OCI-LY1 (cell line): ENCODE data around the gene RPL38.

ENCODE experiments used
- H2AFZ ChIP-seq: fragments of 200-600 bp; sonication (generic), shearing (Covaris generic); 2 replicates; pipeline ENCODE4 v1.6.0; 2014; ENCODE audit warnings: antibody characterized with exemption, mild to moderate bottlenecking, low read length
- H3F3A ChIP-seq: fragments of 200-600 bp; sonication (generic), shearing (Covaris generic); 2 replicates; pipeline ENCODE4 v1.6.0; 2014; ENCODE audit warnings: mild to moderate bottlenecking, antibody characterized with exemption, low read length, moderate library complexity; ENCODE audit not compliant: insufficient read depth
- H3K27ac ChIP-seq: fragments of 200-600 bp; sonication (generic); 2 replicates; pipeline ENCODE4 v1.5.1; 2014; ENCODE audit warnings: low read length, mixed run types, mild to moderate bottlenecking, low read depth; ENCODE audit not compliant: poor library complexity, severe bottlenecking
- H3K27me3 ChIP-seq: fragments of 200-600 bp; sonication (generic); 2 replicates; pipeline ENCODE4 v1.6.0; 2014; ENCODE audit warnings: antibody characterized with exemption, mild to moderate bottlenecking, low read length, moderate library complexity; ENCODE audit not compliant: insufficient read depth
- H3K36me3 ChIP-seq: fragments of 200-600 bp; sonication (generic); 2 replicates; pipeline ENCODE4 v1.6.1; 2014; ENCODE audit warnings: mild to moderate bottlenecking, antibody characterized with exemption, low read length, moderate library complexity, mixed read lengths; ENCODE audit not compliant: insufficient read depth
- H3K4me1 ChIP-seq: fragments of 200-600 bp; sonication (generic); 2 replicates; pipeline ENCODE4 v1.5.1; 2014; ENCODE audit warnings: mild to moderate bottlenecking, low read length, moderate library complexity; ENCODE audit not compliant: insufficient read depth, severe bottlenecking
- H3K4me2 ChIP-seq: fragments of 200-600 bp; sonication (generic), shearing (Covaris generic); 2 replicates; pipeline ENCODE4 v1.6.1; 2014; ENCODE audit warnings: low read length
- H3K4me3 ChIP-seq: fragments of 200-600 bp; sonication (generic); 2 replicates; pipeline ENCODE4 v1.5.1; 2014; ENCODE audit warnings: low read length, low read depth, mild to moderate bottlenecking, mixed read lengths; ENCODE audit not compliant: poor library complexity, severe bottlenecking
- H3K79me2 ChIP-seq: fragments of 200-600 bp; shearing (Covaris generic); 2 replicates; pipeline ENCODE4 v1.6.1; 2016; ENCODE audit warnings: mixed run types, low read length, mixed read lengths; ENCODE audit not compliant: insufficient read depth
- H3K9ac ChIP-seq: fragments of 200-600 bp; sonication (generic), shearing (Covaris generic); 2 replicates; pipeline ENCODE4 v1.6.1; 2014; ENCODE audit warnings: mild to moderate bottlenecking, low read length, mixed read lengths
- H3K9me2 ChIP-seq: fragments of 200-600 bp; sonication (generic), shearing (Covaris generic); 2 replicates; pipeline ENCODE4 v1.6.1; 2014; ENCODE audit warnings: low read depth, mild to moderate bottlenecking, low read length, mixed read lengths
- H3K9me3 ChIP-seq: fragments of 200-600 bp; shearing (Covaris generic); 2 replicates; pipeline ENCODE4 v1.6.1; 2014; ENCODE audit warnings: low read length, mixed read lengths
- H4K20me1 ChIP-seq: fragments of 200-600 bp; sonication (generic), shearing (Covaris generic); 2 replicates; pipeline ENCODE4 v1.6.0; 2016; ENCODE audit warnings: mild to moderate bottlenecking, low read length; ENCODE audit not compliant: insufficient read depth
- EZH2 ChIP-seq: fragments of 200-600 bp; sonication (generic), shearing (Covaris generic); IDR thresholded peaks from 2 replicates; pipeline ENCODE4 v1.8.0; 2017; ENCODE audit warnings: borderline replicate concordance, mixed run types, mild to moderate bottlenecking, antibody characterized with exemption, low read length, moderate library complexity, mixed read lengths
- TF ChIP-seq, protein P1 (sequence below): fragments of 200-600 bp; sonication (generic), shearing (Covaris generic); IDR thresholded peaks from 2 replicates; pipeline ENCODE4 v1.5.1; 2017; ENCODE audit warnings: mild to moderate bottlenecking, antibody characterized with exemption, low read length, moderate library complexity, mixed read lengths

RPL38 gene

DNA sequence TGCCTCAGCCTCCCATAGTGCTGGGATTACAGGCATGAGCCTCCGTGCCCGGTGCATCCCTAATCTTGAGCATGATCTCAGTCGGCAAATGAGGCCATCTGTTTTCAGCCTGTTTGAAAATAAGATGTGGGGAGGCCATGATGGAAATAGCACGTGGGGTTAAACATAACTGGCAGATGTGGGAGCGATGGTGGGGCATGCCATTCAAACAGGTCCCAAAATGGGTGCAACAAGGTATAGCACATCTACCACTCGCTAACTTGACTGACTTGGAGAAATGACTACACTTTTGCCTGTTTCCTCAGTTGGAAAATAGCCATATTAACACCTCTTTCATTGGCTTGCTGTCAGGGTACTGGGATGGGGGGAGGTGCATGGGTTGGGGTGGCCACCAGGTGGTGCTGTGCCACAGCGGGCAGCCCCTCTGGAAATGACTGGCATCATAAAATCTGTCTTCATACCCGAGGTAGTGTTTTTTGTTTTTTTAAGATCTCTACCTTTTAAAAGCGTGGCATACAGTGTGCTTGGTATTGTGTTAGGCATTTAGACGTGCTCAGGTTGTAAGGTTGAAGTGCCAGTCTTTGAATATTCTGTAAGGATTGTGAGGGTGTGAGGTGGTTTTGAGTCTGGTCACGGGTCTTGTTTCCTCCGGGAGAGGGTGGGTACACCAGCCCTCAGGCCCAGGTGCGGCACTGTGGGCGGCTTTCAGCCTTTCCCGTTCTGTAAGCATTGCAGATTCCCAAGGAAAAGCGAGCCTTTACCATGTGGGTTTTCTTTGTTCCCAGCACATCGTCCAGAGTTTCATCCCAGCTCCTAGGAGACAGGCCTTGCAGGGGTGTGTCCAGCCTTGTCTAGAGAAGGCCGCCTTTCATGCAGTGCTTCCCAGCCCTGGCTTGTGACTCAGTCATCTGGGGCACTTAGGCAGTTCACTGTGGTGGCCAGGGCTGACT is 7.0 kb downstream of the RPL38 start:
- no peaks in the 10 kb centered on the region for H3K9me3 ChIP-seq
- no peaks in the 10 kb centered on the region; the same call in none of the 2 replicates for H3F3A ChIP-seq
- H3K79me2 ChIP-seq, result no peaks in the 10 kb centered on the region; the same call in 1 of the 2 replicates
- TF ChIP-seq, protein P1, sequence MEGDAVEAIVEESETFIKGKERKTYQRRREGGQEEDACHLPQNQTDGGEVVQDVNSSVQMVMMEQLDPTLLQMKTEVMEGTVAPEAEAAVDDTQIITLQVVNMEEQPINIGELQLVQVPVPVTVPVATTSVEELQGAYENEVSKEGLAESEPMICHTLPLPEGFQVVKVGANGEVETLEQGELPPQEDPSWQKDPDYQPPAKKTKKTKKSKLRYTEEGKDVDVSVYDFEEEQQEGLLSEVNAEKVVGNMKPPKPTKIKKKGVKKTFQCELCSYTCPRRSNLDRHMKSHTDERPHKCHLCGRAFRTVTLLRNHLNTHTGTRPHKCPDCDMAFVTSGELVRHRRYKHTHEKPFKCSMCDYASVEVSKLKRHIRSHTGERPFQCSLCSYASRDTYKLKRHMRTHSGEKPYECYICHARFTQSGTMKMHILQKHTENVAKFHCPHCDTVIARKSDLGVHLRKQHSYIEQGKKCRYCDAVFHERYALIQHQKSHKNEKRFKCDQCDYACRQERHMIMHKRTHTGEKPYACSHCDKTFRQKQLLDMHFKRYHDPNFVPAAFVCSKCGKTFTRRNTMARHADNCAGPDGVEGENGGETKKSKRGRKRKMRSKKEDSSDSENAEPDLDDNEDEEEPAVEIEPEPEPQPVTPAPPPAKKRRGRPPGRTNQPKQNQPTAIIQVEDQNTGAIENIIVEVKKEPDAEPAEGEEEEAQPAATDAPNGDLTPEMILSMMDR, result peak; percentile 98
- TF ChIP-seq EZH2, result no peak
- peaks cover 19% of the 10 kb centered on the region for H3K4me1 ChIP-seq
- no peaks in the 10 kb centered on the region for H3K9me2 ChIP-seq
- no peak overlapping the region for H3K27ac ChIP-seq
- no peak overlapping the region for H3K4me3 ChIP-seq
- H3K27me3 ChIP-seq, result no peaks in the 10 kb centered on the region
- H3K36me3 ChIP-seq, result peaks cover 64% of the 10 kb centered on the region
- no peak overlapping the region for H2AFZ ChIP-seq
- no peaks in the 10 kb centered on the region for H4K20me1 ChIP-seq
- no peak overlapping the region for H3K4me2 ChIP-seq
- H3K9ac ChIP-seq, result no peak overlapping the region

DNA sequence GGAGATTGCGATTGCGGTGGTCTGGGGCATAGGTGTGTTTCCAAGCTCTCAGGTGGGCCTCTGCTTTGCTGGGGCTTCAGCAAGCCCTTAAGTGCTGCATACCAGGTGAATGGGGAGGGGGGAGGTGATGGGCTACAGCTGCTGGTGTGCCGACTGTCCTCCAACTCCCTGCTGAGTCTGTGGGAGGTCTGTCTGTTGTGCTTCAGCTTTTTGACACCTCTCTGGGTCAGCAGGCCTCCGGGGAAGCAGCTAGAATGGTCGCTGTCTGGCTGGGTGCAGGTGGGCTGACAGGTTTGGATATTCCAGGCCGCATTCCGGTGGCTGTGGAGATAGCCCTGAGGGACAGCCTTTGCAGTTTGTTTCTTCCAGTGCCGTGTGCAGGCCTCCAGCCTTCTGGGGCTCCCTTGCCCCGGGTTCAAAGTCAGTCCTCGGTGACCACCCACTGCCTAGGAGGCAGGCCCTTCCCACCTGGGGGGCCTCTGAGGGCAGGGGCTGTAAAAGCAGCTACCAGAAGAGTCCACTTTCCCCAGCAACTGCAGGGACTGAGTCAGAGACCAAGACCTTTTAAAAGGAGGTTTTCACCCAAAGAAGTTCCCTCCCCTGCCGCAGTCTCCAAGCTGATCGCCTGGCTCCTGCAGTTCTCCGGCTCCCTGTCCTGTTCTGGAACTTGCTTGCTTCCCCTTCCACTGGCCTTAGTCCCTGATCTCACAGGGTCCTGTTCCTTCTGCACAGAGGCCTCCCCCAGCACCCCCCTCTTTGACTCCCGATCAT is 7.8 kb downstream of the RPL38 start:
- Histone ChIP-seq H3K4me3 (no peak overlapping the region), H3K9me2 (no peaks in the 10 kb centered on the region), H3K4me2 (no peak overlapping the region), H3K36me3 (peaks cover 56% of the 10 kb centered on the region), H3F3A (no peaks in the 10 kb centered on the region; the same call in none of the 2 replicates), H3K27ac (no peak overlapping the region), H3K27me3 (no peaks in the 10 kb centered on the region; the same call in 1 of the 2 replicates), H3K9me3 (no peaks in the 10 kb centered on the region), H3K9ac (no peak overlapping the region), H3K79me2 (no peaks in the 10 kb centered on the region), H2AFZ (no peak overlapping the region), H3K4me1 (peaks cover 13% of the 10 kb centered on the region), H4K20me1 (no peaks in the 10 kb centered on the region)
- no peak for TF ChIP-seq EZH2

DNA sequence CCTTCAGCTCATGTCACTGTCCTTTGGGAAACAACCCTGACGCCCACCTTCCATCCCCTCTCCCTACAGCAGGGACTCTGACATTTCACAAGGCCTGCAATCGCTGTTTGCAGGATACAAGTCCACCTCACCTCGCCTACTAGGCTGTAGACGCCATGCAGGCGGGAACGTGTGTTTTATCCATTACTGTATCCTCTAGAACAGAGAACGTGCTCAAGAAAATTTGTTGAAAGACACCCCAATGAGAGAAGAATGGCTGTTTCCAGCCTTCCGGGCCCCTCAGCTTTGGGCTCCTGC is 8.4 kb downstream of the RPL38 start:
- no peak overlapping the region for H2AFZ ChIP-seq
- no peaks in the 10 kb centered on the region for H3K9me2 ChIP-seq
- H3K27ac ChIP-seq, result no peak overlapping the region
- H3K9me3 ChIP-seq, result no peaks in the 10 kb centered on the region
- no peak overlapping the region for H3K4me2 ChIP-seq
- no peak overlapping the region for H3K9ac ChIP-seq
- H3K79me2 ChIP-seq, result no peaks in the 10 kb centered on the region
- peaks cover 13% of the 10 kb centered on the region for H3K4me1 ChIP-seq
- H3F3A ChIP-seq, result no peaks in the 10 kb centered on the region; the same call in none of the 2 replicates
- no peak overlapping the region for H3K4me3 ChIP-seq
- H3K27me3 ChIP-seq, result no peaks in the 10 kb centered on the region; the same call in 1 of the 2 replicates
- peaks cover 52% of the 10 kb centered on the region for H3K36me3 ChIP-seq
- no peaks in the 10 kb centered on the region for H4K20me1 ChIP-seq
- TF ChIP-seq, protein P1, result no peak
- TF ChIP-seq EZH2, result no peak
